ENCODE results near the gene ST3GAL6. TPM values are rescaled to one million over a fixed set of nuclear protein-coding genes. Genes with fewer than 3 reads are reported as not detected.

The ST3GAL6 gene
- total and polyA plus RNA-seq, 2 donors (not counting 3 experiments of a cell fraction or from before 2014, with no cell fraction given), result 13.2 to 35.9 TPM

DNA sequence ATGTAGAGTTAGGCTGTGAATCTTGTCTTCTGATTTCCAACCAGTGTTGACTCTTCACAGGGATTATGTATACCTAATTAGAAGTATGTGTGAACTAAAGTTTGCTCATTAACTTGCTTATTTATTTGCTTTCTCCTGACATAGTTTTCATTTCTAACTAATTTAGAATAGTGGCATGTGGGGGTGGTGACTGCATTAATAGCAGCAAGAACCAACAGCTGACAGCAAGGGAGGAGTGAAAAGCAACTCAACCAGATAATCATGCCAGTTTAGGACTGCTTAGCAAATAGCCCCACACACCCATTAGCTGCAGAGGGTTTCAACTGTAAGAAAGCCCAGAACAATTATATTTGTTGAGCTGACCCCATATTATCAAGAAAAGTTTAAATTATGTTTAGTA, 3.8 kb downstream of the ST3GAL6 start:
- Histone ChIP-seq H3K27ac (ENCODE audit: insufficient read depth, low read depth, low read length) (no peak overlapping the region), H3K4me2 (ENCODE audit: insufficient read depth, low read length) (no peak overlapping the region), H2AFZ (ENCODE audit: low read depth, low read length) (no peak overlapping the region), H3K27me3 (ENCODE audit: control insufficient read depth in 2 of 2, insufficient read depth in 2 of 2, low read length in 2 of 2) (no peaks in the 10 kb centered on the region), H3K9ac (replicated peaks; ENCODE audit: extremely low read depth, insufficient read depth, low read length) (no peak overlapping the region), H3K9me1 (replicated peaks; ENCODE audit: control insufficient read depth, extremely low read depth, insufficient read depth, low read length) (no peaks in the 10 kb centered on the region), H3K4me1 (ENCODE audit: control insufficient read depth, extremely low read depth, insufficient read depth, low read length) (peaks cover 62% of the 10 kb centered on the region), H4K20me1 (replicated peaks; ENCODE audit: control insufficient read depth, extremely low read depth, insufficient read depth, low read length) (no peaks in the 10 kb centered on the region), H3K79me2 (ENCODE audit: control insufficient read depth, insufficient read depth, low read length) (peaks cover 14% of the 10 kb centered on the region), H3K36me3 (ENCODE audit: control insufficient read depth in 2 of 2, extremely low read depth in 1 of 2, insufficient read depth in 2 of 2, low read length in 2 of 2) (peaks cover 0 to 4% of the 10 kb centered on the region in 2 experiments), H3K4me3 (replicated peaks in 1 of 3; ENCODE audit: insufficient read depth in 1 of 3, low read depth in 1 of 3, low read length in 3 of 3) (no peak overlapping the region), H3K9me3 (replicated peaks; ENCODE audit: control insufficient read depth, insufficient read depth, low read length) (no peaks in the 10 kb centered on the region)
- dilution Hi-C loops (cut with MboI; ENCODE audit: extremely low pct_ligation_motif_present, low sequenced_read_pairs), result no loop called here
- intact Hi-C loops (cut with micrococcal nuclease), result no loop called here
- BruUV-seq (replicated peaks), result no TSS peak
- FAIRE-seq, result no peak
- DNase-seq (ENCODE audit: low read depth, low spot score), result no peak
- CTCF ChIA-PET, result no interaction called here
- TF ChIP-seq FOS (IDR thresholded peaks at IDR 0.05; ENCODE audit: borderline replicate concordance, insufficient read depth, low read length) (no peak), POLR2A (IDR thresholded peaks at IDR 0.05; ENCODE audit: low read depth, low read length) (no peak), MYC (IDR thresholded peaks at IDR 0.05; ENCODE audit: low read depth, low read length) (no peak), JUN (IDR thresholded peaks at IDR 0.05; ENCODE audit: borderline replicate concordance, insufficient read depth, insufficient read length, low read depth) (no peak), GATA2 (IDR thresholded peaks at IDR 0.05; ENCODE audit: insufficient read depth, insufficient read length, low read depth, low read length) (no peak), EZH2 (IDR thresholded peaks at IDR 0.05; ENCODE audit: borderline replicate concordance, low read depth, low read length, severe bottlenecking) (no peak), CTCF (IDR thresholded peaks at IDR 0.05; ENCODE audit: extremely low read depth in 1 of 2, insufficient read depth in 1 of 2, low read depth in 1 of 2, low read length in 2 of 2) (no peak), POLR2AphosphoS5 (IDR thresholded peaks at IDR 0.05; ENCODE audit: insufficient read depth, low read depth, low read length) (no peak)
- TF ChIP-seq, protein P1, sequence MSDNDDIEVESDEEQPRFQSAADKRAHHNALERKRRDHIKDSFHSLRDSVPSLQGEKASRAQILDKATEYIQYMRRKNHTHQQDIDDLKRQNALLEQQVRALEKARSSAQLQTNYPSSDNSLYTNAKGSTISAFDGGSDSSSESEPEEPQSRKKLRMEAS (IDR thresholded peaks at IDR 0.05; ENCODE audit: insufficient read depth, insufficient read length), result no peak
- POLR2A ChIA-PET, result no interaction called here

Measured in endothelial cell of umbilical vein (primary cell).